GM19455 (cell line): Measurements from ENCODE around the gene LRTM2.

Experiments used
- ATAC-seq: cut with Tn5 transposase; IDR thresholded peaks from one replicate; pipeline ENCODE4 v1.9.1; 2021; ENCODE audit not compliant: unreplicated experiment

Gene LRTM2

GRCh38 chr12:1797991-1798640, 22.2 kb upstream of the LRTM2 start:
- ATAC-seq: no peak

GRCh38 chr12:1798641-1799020, 21.7 kb upstream of the LRTM2 start:
- ATAC-seq: no peak

- ATAC-seq: no peak
Observed at GRCh38 chr12:1799051-1799881, 21.1 kb upstream of the LRTM2 start.

- ATAC-seq: no peak
Observed at GRCh38 chr12:1799882-1800400, 20.4 kb upstream of the LRTM2 start.

- ATAC-seq: no peak
Observed at GRCh38 chr12:1800401-1801302, 19.7 kb upstream of the LRTM2 start.

GRCh38 chr12:1801303-1801975, 18.9 kb upstream of the LRTM2 start:
- no peak for ATAC-seq

- no peak for ATAC-seq
Observed at GRCh38 chr12:1803736-1804135, 16.6 kb upstream of the LRTM2 start.

GRCh38 chr12:1804545-1805332, 15.6 kb upstream of the LRTM2 start:
- ATAC-seq: peak; percentile 79

- ATAC-seq: no peak
Observed at GRCh38 chr12:1805441-1806081, 14.8 kb upstream of the LRTM2 start.

GRCh38 chr12:1806301-1807086, 13.9 kb upstream of the LRTM2 start:
- no peak for ATAC-seq

- ATAC-seq: no peak
Observed at GRCh38 chr12:1807087-1807860, 13.1 kb upstream of the LRTM2 start.

GRCh38 chr12:1808036-1808797, 12.1 kb upstream of the LRTM2 start:
- ATAC-seq: no peak

- no peak for ATAC-seq
Observed at GRCh38 chr12:1808798-1809480, 11.4 kb upstream of the LRTM2 start.

- no peak for ATAC-seq
Observed at GRCh38 chr12:1809591-1810190, 10.7 kb upstream of the LRTM2 start.

- no peak for ATAC-seq
Observed at GRCh38 chr12:1810201-1810930, 10.0 kb upstream of the LRTM2 start.

- ATAC-seq: no peak
Observed at GRCh38 chr12:1810931-1811280, 9.5 kb upstream of the LRTM2 start.
